GF-D8 (cell line): ENCODE data around the gene AHI1.

ENCODE experiments used
- DNase-seq: peaks from one replicate; lab custom pipeline; 2025; lab: John Stamatoyannopoulos, UW

Gene AHI1

GRCh38 chr6:135497412-135498184 lies at the start of gene AHI1:
AHI1 (minus strand) TSS chr6:135497740; CDS start chr6:135492237, 5,503 bp downstream.
- peak; percentile 87 for DNase-seq

DNA sequence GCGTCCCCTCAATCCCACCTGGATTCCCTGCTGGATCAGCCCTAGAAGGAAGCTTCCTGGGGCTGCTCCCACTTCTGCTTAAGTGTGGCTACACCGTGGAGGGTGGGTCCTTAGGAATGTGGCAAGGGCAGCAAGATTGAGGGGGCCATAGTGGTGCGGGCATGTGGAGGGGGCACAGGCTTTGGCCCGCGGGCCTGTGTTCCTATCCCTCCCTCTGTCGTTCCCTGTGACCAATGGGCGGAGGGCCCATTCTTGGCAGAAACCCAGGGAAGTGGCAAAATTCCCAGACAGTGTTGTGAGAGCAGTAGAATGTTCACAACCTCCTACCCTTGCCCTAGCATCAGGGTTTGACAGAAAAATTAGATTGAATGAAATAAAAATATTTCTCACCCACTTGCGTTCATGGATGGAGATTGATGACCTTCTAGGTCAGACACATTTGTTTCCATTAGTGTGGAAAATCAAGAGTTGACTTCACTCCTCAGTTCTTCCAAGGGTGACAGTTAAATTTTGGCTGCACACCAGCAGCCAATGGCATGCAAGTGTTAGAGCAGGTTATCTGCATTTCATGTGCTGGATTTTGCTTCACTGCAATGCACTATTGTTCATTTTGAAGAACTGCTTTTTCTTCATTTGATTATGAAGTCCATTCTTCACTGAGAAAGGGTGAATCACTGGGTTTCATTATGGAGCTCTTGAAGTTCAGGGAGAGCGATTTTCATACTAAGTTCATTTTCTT lies 49.3 kb upstream of the AHI1 start:
- no peak for DNase-seq

GRCh38 chr6:135546206-135546605 lies 48.7 kb upstream of the AHI1 start:
- DNase-seq, result no peak

GRCh38 chr6:135540207-135540840 lies 42.8 kb upstream of the AHI1 start:
- DNase-seq, result no peak

DNA sequence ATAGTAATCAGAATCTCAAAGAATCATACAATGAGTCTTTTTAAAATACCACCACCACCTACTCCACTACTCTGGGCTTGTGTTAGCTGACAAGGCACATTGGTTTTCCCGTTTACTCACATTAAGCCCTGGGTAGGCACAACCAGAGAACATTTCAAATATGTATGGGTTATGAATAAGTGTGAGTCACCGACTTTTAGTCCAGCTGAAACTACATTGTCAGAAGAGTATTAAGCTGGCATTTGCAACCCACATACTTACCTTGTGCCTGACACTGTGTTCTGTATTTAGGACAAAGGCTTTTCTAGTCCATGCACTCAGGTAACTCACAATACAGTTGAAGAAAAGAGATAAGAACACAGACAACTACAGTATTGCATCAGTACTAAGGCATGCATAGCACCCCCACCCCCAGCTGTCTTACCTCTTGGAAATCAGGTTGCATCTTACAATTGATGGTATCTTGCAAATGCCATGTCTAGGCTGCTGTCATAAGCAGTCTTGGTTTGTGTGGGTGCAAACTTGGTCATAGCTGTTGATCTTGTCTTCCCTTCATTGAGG lies 40.3 kb upstream of the AHI1 start:
- DNase-seq, result no peak

- no peak for DNase-seq
Measured at GRCh38 chr6:135535989-135536414, 38.5 kb upstream of the AHI1 start.

- DNase-seq, result no peak
Measured at GRCh38 chr6:135534773-135535380, 37.3 kb upstream of the AHI1 start.

DNA sequence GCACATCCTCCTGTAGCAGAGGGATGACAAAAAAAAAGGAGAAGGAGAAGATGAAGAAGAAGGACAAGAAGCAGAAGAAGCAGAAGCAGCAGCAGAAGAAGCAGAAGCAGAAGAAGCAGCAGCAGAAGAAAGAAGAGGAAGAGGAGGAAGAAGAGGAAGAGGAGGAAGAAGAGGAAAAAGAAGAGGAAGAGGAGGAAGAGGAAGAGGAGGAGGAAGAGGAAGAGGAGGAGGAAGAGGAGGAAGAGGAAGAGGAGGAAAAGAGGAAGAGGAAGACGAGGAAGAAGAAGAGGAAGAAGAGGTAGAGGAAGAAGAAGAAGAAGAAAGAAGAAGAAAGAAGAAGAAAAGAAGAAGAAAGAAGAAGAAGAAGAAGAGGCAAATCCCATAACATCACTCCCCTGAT lies 35.0 kb upstream of the AHI1 start:
- DNase-seq, result no peak

DNA sequence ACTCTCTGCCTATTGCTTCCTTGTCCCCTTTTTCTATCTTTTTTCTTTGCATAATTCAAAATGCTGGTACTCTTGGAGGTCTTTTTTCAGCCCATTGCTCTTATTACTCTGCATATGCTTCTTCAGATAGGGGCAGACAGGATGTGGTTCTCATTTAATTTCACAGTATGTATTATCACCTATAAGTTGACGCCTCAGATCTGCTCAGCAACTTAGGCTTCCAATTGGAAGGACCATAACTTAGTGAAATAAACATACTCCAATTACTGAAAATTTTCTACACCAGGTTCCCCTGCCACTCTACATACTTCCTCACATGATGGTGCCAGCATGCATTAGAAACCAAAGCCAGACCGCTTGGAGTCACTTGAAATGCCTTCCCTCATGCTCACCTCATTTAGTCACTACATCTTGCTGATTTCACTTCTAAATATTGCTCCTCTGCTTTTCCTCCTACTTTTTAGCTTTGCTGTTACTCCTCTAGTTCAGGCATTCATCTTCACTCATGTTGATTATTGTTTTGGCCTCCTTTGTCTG lies 34.5 kb upstream of the AHI1 start:
- DNase-seq, result no peak

DNA sequence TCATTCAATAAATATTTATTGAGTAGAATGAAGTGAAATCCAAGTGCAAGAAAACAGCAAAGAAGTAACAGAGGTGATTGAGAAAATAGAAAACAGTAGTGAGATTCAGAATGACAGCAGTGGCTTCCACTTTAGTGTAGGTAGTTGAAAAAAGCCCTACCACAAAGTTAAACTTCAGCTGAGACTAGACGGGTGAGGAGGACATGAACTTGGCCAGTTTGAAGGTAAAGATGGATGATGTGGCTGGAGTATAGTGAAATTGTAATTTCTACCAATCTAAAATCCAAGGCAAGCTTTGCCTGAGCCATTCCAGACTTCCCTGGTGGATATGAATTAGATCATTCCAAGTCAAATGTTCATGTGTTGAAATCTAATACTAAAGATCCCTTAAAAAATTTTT lies 32.6 kb upstream of the AHI1 start:
- DNase-seq, result no peak

- DNase-seq, result no peak
Measured at GRCh38 chr6:135527960-135528249, 30.4 kb upstream of the AHI1 start.

DNA sequence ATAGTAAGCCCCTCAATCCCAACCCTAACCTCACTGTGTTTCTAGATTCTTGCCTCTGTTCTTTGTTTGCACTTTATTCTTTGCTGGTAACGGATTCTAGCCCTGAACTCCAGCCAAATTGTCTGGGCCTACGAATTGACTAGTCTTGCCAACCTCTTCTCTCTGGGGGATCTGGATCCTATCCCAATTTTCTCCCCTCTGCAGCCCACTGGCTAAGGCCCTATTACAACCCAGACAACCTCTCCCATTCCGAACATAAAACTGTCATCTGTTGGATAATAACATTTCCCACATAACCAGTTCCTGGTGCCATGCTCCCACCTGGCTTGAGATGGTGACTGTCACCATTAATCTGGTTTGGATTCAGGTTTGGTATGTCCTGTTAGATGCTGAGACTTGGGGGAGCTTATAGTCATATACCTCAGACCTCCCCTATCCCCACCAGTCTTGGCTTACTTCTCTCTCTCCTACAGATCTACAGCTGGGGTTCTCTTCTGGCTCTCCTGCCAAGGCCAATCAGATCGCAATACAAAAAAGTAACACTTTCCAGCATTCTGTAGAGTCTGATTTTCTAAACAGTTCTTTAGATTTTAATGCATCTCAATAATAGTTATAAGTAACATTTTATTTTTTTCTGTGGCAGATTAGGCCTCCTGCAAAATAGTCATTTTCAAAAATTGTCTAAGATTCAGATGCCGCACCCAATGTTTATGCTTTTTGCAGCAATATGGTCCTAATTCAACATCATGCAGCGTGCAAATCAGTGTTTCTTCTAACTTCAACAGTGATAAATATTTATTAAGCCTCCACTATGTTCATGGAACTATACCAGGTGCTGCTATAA lies 29.8 kb upstream of the AHI1 start:
- DNase-seq, result no peak

GRCh38 chr6:135525594-135525993 lies 28.1 kb upstream of the AHI1 start:
- no peak for DNase-seq

DNA sequence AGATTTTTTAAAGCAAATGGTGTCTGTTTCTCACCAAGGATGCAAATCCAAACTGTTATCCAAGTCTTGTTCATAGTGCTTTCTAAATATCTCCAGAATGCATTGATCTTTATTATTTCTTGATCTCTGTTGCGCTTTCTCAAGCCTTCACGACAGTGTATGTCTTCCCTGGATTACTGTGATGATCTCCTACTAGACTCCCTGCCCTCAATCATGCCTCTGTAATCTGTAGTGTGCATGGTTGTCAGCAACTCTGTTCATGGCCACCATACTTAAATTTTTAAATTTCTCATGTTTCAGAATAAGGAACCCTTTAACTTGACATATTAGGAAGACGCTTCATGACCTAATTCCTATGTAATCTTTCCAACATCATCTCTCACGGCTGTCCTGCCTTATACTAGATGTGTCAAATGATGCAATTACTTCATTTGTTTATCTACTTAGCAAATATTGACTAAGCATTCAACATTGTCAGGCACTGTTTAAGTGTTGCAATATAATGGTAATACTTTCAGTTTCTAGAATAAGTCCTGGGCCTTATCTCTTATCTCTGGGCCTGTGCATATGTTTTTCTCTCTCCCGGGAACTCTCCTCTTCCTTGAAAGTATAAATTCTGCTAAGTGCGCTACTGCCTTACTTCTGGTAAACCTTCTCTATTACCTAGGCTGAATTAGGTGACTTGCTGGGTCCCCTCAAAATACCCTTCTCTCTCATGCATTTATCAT lies 25.6 kb upstream of the AHI1 start:
- no peak for DNase-seq

- no peak for DNase-seq
Measured at GRCh38 chr6:135521431-135521830, 23.9 kb upstream of the AHI1 start.

- DNase-seq, result no peak
Measured at GRCh38 chr6:135520781-135521180, 23.2 kb upstream of the AHI1 start.

DNA sequence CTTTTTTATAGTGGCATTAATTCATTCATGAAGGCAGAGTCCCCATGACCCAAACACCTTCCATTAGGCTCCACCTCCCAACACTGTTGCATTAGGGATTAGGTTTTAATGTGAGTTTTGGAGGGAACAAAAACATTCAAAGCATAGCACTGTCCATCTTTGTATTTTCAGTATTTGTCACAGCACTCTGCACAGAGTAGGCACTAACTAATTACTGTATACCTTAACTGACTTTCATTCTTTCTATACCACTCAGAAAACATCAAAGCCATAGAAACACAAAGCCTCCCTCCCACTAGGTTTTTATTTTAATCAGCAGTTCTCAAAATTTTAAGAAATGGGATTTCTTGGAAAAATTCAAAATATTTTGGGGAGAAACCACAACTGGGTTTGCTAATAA lies 21.8 kb upstream of the AHI1 start:
- DNase-seq, result no peak

DNA sequence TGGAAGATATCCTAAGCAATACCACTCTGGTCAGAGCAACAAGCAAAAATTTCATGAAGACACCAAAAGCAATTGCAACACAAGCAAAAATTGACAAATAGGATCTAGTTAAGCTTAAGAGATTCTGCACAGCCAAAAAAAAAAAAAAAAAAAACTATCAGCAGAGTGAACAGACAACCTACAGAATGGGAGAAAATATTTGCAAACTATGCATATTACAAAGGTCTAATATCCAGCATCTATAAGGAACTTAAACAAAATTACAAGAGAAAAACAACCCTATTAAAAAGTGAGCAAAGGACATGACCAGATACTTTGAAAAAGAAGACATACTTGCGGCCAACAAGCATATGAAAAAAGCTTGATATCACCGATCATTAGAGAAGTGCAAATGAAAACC lies 20.0 kb upstream of the AHI1 start:
- no peak for DNase-seq

- DNase-seq, result no peak
Measured at GRCh38 chr6:135514706-135515105, 17.2 kb upstream of the AHI1 start.

DNA sequence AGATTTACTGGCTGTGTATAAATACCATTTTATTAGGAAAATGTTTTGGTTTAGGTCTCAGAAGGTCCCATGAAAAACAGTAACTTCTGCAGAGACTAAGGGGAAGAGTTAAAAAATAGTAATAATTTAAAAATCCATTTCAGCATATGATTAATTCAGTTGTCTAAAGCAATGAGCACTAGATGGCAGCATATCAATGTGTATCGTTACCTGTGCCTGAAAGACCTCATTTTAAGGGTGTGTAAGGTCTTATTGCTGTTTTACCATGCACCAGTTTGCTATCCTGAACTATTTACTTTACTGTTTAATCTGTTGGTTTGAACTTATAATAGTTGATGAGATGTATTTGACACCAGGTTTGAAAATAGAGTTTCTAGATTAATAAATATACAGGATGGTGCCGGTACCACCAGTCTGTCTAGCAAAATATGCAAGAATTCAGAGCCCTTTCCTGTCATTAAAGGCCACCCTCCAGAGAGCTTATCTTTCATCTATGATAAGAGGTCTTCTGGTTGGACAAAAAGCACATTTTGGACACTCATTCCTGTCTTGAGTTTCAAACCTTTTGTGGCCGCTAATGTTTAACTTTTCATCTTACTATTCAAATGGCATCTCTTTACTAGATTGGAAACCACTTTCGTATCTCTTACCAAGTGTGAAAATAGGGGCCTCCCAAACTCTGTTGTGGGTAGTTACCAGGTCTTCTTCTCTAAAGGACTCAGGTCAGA lies 8.9 kb upstream of the AHI1 start:
- peak; percentile 13 for DNase-seq
